GM21528 (cell line): ENCODE results near the gene C11orf24.

Experiments
- ATAC-seq: cut with Tn5 transposase; IDR thresholded peaks from one replicate; pipeline ENCODE4 v1.9.1; 2021; ENCODE audit warnings: mild to moderate bottlenecking, moderate library complexity; ENCODE audit not compliant: unreplicated experiment, low FRiP score

The C11orf24 gene

GRCh38 chr11:68212421-68213134 is 59.2 kb downstream of the C11orf24 start:
- ATAC-seq = peak; percentile 45

DNA sequence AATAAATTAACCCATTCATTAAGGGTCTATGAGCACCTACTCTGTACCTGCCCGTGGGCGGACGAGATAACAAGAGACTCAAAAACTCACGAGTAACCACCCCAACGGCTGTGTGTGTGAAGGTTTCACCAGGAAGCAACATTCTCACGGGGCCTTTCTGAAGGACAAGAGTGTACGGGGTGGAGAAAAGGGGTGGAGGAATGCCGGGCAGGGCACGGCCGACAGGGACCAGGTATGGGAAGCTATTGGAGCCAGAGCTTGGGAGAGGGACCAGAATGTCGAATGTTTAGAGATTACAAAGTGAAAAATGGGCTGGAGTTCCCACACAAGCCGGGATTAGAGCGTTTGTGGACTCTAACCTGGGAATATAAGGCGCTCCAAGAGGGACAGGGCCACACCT is 60.2 kb downstream of the C11orf24 start:
- ATAC-seq = no peak
